ENCODE data around the gene TGFBR2.

The TGFBR2 gene

GRCh38 chr3:30656624-30657141 lies 50.3 kb downstream of the TGFBR2 start:
- Mint-ChIP-seq H3K27ac (no peak overlapping the region), H3K27me3 (ENCODE audit: low read depth, poor library complexity) (no peaks in the 10 kb centered on the region), H3K4me3 (no peak overlapping the region), H3K9me3 (no peaks in the 10 kb centered on the region), H3K36me3 (ENCODE audit: low read depth) (peaks cover 39% of the 10 kb centered on the region), H3K4me1 (peaks cover 35% of the 10 kb centered on the region)
- no peak for DNase-seq
- TF ChIP-seq CTCF (IDR thresholded peaks at IDR 0.05) = no peak

GRCh38 chr3:30657914-30658313 lies 51.5 kb downstream of the TGFBR2 start:
- peaks cover 29% of the 10 kb centered on the region for H3K36me3 Mint-ChIP-seq (ENCODE audit: low read depth)
- no peaks in the 10 kb centered on the region for H3K9me3 Mint-ChIP-seq
- no peaks in the 10 kb centered on the region for H3K27me3 Mint-ChIP-seq (ENCODE audit: low read depth, poor library complexity)
- no peak overlapping the region for H3K4me3 Mint-ChIP-seq
- no peak for TF ChIP-seq CTCF (IDR thresholded peaks at IDR 0.05)
- H3K27ac Mint-ChIP-seq = no peak overlapping the region
- peaks cover 36% of the 10 kb centered on the region for H3K4me1 Mint-ChIP-seq
- DNase-seq = no peak

GRCh38 chr3:30658328-30659052 lies 52.1 kb downstream of the TGFBR2 start:
- peaks cover 28% of the 10 kb centered on the region for H3K36me3 Mint-ChIP-seq (ENCODE audit: low read depth)

GRCh38 chr3:30659270-30660130 lies 53.1 kb downstream of the TGFBR2 start:
- peaks cover 25% of the 10 kb centered on the region for H3K36me3 Mint-ChIP-seq (ENCODE audit: low read depth)
- H3K4me3 Mint-ChIP-seq = no peak overlapping the region
- TF ChIP-seq CTCF (IDR thresholded peaks at IDR 0.05) = no peak
- no peaks in the 10 kb centered on the region for H3K9me3 Mint-ChIP-seq
- H3K4me1 Mint-ChIP-seq = peaks cover 38% of the 10 kb centered on the region
- H3K27me3 Mint-ChIP-seq (ENCODE audit: low read depth, poor library complexity) = no peaks in the 10 kb centered on the region
- no peak for DNase-seq
- peak overlapping the region; percentile 38 for H3K27ac Mint-ChIP-seq

More at GRCh38 chr3:30658328-30659052, 52.1 kb downstream of the TGFBR2 start:
- Mint-ChIP-seq H3K4me3 (no peak overlapping the region), H3K27me3 (ENCODE audit: low read depth, poor library complexity) (no peaks in the 10 kb centered on the region), H3K27ac (no peak overlapping the region), H3K9me3 (no peaks in the 10 kb centered on the region), H3K4me1 (peaks cover 39% of the 10 kb centered on the region)
- no peak for DNase-seq
- TF ChIP-seq CTCF (IDR thresholded peaks at IDR 0.05) = no peak

GRCh38 chr3:30660136-30660535 lies 53.7 kb downstream of the TGFBR2 start:
- H3K4me1 Mint-ChIP-seq = peaks cover 41% of the 10 kb centered on the region
- peaks cover 19% of the 10 kb centered on the region for H3K36me3 Mint-ChIP-seq (ENCODE audit: low read depth)
- DNase-seq = no peak
- H3K4me3 Mint-ChIP-seq = no peak overlapping the region
- no peak overlapping the region for H3K27ac Mint-ChIP-seq
- H3K27me3 Mint-ChIP-seq (ENCODE audit: low read depth, poor library complexity) = no peaks in the 10 kb centered on the region
- H3K9me3 Mint-ChIP-seq = no peaks in the 10 kb centered on the region
- no peak for TF ChIP-seq CTCF (IDR thresholded peaks at IDR 0.05)

Data from nephron progenitor cell (in vitro differentiated cells).